ENCODE data around the gene RILP.

DNA sequence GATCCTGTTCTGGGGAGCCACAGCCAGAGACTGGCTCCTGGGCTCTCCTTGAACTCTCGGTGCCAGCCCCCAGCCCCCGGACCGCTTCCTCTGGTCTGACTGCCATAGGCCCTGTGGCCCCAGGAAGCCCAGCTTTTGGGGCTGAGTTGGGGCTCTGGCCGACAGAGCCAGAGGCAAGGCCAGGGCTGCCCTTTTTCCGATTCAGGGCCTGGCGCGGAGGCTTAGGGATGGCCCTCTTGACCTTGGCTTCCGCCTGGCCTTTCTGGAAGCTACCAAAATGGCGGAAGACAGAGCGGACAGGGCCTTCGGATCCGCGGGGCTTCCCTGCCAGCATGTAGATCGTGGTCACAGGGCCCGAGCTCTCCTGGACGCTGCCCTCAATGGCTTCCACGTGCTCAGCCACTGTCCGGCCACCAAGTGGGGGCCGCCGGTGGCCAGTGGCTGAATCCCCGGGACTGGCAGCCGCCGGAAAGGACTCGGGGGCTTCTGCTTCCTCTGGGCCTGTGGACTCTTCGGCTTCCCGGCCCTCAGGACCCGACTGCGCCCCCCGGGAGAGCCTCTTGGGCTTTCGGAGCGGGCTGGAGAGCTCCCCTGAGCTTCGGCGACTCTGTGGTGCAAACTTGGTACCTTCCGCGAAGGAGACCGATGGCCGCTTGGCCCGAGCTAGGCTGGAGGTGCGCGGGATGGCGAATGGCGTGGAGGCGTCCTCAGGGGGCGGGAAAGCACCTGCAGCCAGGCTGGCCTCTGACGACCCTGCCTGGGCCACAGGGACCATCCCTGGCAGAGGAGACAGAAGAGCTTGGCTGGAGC, 14.6 kb downstream of the RILP start:
- no peak for TF ChIP-seq MAFK (IDR thresholded peaks at IDR 0.05; ENCODE audit: low read depth, low read length)
- no peak for TF ChIP-seq POLR2A (IDR thresholded peaks at IDR 0.05; ENCODE audit: low read depth, low read length)
- TF ChIP-seq, protein P1, sequence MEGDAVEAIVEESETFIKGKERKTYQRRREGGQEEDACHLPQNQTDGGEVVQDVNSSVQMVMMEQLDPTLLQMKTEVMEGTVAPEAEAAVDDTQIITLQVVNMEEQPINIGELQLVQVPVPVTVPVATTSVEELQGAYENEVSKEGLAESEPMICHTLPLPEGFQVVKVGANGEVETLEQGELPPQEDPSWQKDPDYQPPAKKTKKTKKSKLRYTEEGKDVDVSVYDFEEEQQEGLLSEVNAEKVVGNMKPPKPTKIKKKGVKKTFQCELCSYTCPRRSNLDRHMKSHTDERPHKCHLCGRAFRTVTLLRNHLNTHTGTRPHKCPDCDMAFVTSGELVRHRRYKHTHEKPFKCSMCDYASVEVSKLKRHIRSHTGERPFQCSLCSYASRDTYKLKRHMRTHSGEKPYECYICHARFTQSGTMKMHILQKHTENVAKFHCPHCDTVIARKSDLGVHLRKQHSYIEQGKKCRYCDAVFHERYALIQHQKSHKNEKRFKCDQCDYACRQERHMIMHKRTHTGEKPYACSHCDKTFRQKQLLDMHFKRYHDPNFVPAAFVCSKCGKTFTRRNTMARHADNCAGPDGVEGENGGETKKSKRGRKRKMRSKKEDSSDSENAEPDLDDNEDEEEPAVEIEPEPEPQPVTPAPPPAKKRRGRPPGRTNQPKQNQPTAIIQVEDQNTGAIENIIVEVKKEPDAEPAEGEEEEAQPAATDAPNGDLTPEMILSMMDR (conservative IDR thresholded peaks at IDR 0.05; ENCODE audit: low read depth, low read length) = no peak
- no peak for TF ChIP-seq CHD1 (IDR thresholded peaks at IDR 0.05; ENCODE audit: low read depth, low read length)
- no peak for TF ChIP-seq CEBPB (IDR thresholded peaks at IDR 0.05; ENCODE audit: low read depth, low read length)
- TF ChIP-seq, protein P2, sequence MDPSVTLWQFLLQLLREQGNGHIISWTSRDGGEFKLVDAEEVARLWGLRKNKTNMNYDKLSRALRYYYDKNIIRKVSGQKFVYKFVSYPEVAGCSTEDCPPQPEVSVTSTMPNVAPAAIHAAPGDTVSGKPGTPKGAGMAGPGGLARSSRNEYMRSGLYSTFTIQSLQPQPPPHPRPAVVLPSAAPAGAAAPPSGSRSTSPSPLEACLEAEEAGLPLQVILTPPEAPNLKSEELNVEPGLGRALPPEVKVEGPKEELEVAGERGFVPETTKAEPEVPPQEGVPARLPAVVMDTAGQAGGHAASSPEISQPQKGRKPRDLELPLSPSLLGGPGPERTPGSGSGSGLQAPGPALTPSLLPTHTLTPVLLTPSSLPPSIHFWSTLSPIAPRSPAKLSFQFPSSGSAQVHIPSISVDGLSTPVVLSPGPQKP (IDR thresholded peaks at IDR 0.05; ENCODE audit: borderline replicate concordance, low read depth, low read length) = no peak
- no peak for TF ChIP-seq BHLHE40 (IDR thresholded peaks at IDR 0.05; ENCODE audit: low read depth, low read length)
- TF ChIP-seq FOS (IDR thresholded peaks at IDR 0.05; ENCODE audit: low read depth, low read length) = no peak
- TF ChIP-seq RCOR1 (IDR thresholded peaks at IDR 0.05; ENCODE audit: insufficient replicate concordance, low read length) = no peak

All from IMR-90 (cell line).